Measurements from ENCODE around the gene TMEM179.

DNA sequence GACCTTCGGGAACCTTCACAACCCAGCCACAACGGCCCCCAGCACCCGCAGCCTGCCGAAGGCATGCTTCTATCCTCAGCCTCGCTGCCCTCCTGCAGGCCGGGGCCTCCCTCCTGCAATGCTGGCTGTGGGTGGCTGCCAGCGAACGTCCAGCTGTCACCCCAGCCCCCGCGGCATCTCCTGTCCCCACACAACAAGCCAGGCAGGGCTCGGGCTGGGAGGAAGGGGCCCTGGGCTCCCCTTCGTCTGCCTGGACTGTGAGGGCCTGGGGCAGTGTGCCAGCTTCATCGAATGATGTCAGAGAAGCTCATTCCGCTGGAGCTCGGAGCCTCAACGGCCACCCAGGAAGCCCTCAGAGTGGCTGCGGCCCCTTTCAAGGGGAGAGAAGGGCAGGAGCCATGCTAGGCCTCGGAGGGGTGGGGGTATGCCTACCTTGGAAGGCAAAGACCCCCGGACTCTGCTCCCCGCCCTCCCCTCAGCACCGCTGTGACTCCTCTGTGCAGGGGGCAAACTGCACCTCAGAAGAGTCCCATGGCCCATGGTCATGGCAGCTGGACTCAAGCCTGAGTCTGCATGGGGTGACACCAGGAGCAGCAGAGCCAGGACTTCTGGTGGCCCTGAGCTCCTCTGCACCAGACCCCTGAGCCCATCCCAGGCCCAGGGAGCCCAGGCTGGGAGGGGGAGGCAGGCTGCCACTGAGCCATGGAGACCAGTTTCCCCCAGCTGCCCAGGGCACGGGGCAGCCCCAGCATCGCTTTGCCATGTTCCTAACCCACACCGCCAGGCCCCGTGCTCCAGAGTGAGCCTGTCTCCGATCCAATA, 49.8 kb downstream of the TMEM179 start:
- no peak for TF ChIP-seq EP300 (IDR thresholded peaks at IDR 0.05; ENCODE audit: low read depth)
- TF ChIP-seq, protein P1, sequence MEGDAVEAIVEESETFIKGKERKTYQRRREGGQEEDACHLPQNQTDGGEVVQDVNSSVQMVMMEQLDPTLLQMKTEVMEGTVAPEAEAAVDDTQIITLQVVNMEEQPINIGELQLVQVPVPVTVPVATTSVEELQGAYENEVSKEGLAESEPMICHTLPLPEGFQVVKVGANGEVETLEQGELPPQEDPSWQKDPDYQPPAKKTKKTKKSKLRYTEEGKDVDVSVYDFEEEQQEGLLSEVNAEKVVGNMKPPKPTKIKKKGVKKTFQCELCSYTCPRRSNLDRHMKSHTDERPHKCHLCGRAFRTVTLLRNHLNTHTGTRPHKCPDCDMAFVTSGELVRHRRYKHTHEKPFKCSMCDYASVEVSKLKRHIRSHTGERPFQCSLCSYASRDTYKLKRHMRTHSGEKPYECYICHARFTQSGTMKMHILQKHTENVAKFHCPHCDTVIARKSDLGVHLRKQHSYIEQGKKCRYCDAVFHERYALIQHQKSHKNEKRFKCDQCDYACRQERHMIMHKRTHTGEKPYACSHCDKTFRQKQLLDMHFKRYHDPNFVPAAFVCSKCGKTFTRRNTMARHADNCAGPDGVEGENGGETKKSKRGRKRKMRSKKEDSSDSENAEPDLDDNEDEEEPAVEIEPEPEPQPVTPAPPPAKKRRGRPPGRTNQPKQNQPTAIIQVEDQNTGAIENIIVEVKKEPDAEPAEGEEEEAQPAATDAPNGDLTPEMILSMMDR (IDR thresholded peaks at IDR 0.05), result no peak
